HEK293 (cell line): ENCODE measurements around the gene CMTM5.

Experiments used
- CTCF ChIA-PET: fragments of 350-600 bp; formaldehyde crosslinking; extraction: SDS; loops from one replicate; lab custom pipeline; 2021; ENCODE audit warnings: antibody characterized with exemption; lab: Yijun Ruan, JAX
- POLR2A ChIA-PET: fragments of 300-600 bp; formaldehyde crosslinking; extraction: SDS; loops from one replicate; lab custom pipeline; 2020; ENCODE audit warnings: antibody characterized with exemption, inconsistent platforms; lab: Yijun Ruan, JAX
- H3K27ac ChIP-seq: fragments of 200-500 bp; sonication (Bioruptor generic); 2 replicates; pipeline ENCODE4 v1.5.1; 2014; ENCODE audit warnings: low read depth, low read length, control low read depth, inconsistent platforms; ENCODE audit errors: extremely low read depth
- H3K36me3 ChIP-seq, 2 experiments: fragments of 200-500 bp in 1 of 2; sonication (Bioruptor generic) in 1 of 2; 1 replicate in 1 of 2; 2 replicates in 1 of 2; pipeline ENCODE4 v1.5.1; 2014 to 2017; ENCODE audit warnings: inconsistent platforms in 2 of 2, low read length in 2 of 2; ENCODE audit not compliant: control insufficient read depth in 2 of 2, insufficient read depth in 1 of 2
- H3K4me1 ChIP-seq: fragments of 200-500 bp; sonication (Bioruptor generic); 2 replicates; pipeline ENCODE4 v1.5.1; 2014; ENCODE audit warnings: mild to moderate bottlenecking, low read length, inconsistent platforms; ENCODE audit not compliant: control insufficient read depth, insufficient read depth
- H3K4me3 ChIP-seq: 2 replicates; pipeline ENCODE4 v1.5.1; 2011; ENCODE audit warnings: low read depth, mild to moderate bottlenecking, control low read depth, low read length, moderate library complexity
- H3K9me3 ChIP-seq: fragments of 200-500 bp; sonication (Bioruptor generic); 2 replicates; pipeline ENCODE4 v1.5.1; 2014; ENCODE audit warnings: low read depth, low read length, inconsistent platforms; ENCODE audit not compliant: control insufficient read depth, insufficient read depth
- BCL6B ChIP-seq: fragments of 450-650 bp; formaldehyde crosslinking; IDR thresholded peaks from 2 replicates; pipeline ENCODE4 v1.5.1; 2017; ENCODE audit warnings: missing biosample characterization, missing genetic modification characterization
- EGR2 ChIP-seq: fragments of 450-650 bp; formaldehyde crosslinking; IDR thresholded peaks from 2 replicates; pipeline ENCODE4 v1.5.1; 2016; ENCODE audit warnings: low read depth, missing biosample characterization, missing genetic modification characterization
- GLIS2 ChIP-seq: fragments of 450-650 bp; formaldehyde crosslinking; IDR thresholded peaks from 2 replicates; pipeline ENCODE4 v1.5.1; 2016; ENCODE audit warnings: missing biosample characterization, missing genetic modification characterization
- PBX3 ChIP-seq: sonication (generic); formaldehyde crosslinking; IDR thresholded peaks from 2 replicates; pipeline ENCODE4 v1.8.1; 2022; ENCODE audit warnings: mild to moderate bottlenecking, moderate library complexity, missing genetic modification reagents
- PRDM10 ChIP-seq: fragments of 450-650 bp; formaldehyde crosslinking; IDR thresholded peaks from 2 replicates; pipeline ENCODE4 v1.5.1; 2016; ENCODE audit warnings: missing biosample characterization, missing genetic modification characterization
- PRDM2 ChIP-seq: fragments of 450-650 bp; formaldehyde crosslinking; IDR thresholded peaks from 2 replicates; pipeline ENCODE4 v1.5.1; 2016; ENCODE audit warnings: missing biosample characterization, missing genetic modification characterization, borderline replicate concordance
- SP3 ChIP-seq: fragments of 450-650 bp; formaldehyde crosslinking; IDR thresholded peaks from 2 replicates; pipeline ENCODE4 v1.5.1; 2016; ENCODE audit warnings: missing biosample characterization, missing genetic modification characterization
- ZBTB20 ChIP-seq: fragments of 450-650 bp; formaldehyde crosslinking; IDR thresholded peaks from 2 replicates; pipeline ENCODE4 v1.5.1; 2016; ENCODE audit warnings: missing biosample characterization, missing genetic modification characterization
- ZBTB48 ChIP-seq: fragments of 450-650 bp; formaldehyde crosslinking; IDR thresholded peaks from 2 replicates; pipeline ENCODE4 v1.5.1; 2016; ENCODE audit warnings: missing biosample characterization, missing genetic modification characterization
- ZBTB7A ChIP-seq: fragments of 450-650 bp; formaldehyde crosslinking; IDR thresholded peaks from 2 replicates; pipeline ENCODE4 v1.5.1; 2016; ENCODE audit warnings: low read depth, missing biosample characterization, missing genetic modification characterization
- ZEB2 ChIP-seq: fragments of 450-650 bp; formaldehyde crosslinking; IDR thresholded peaks from 2 replicates; pipeline ENCODE4 v1.5.1; 2016; ENCODE audit warnings: missing biosample characterization, missing genetic modification characterization
- ZNF24 ChIP-seq: fragments of 450-650 bp; formaldehyde crosslinking; IDR thresholded peaks from 2 replicates; pipeline ENCODE4 v1.5.1; 2016; ENCODE audit warnings: missing biosample characterization, missing genetic modification characterization
- ZNF398 ChIP-seq: fragments of 450-650 bp; formaldehyde crosslinking; IDR thresholded peaks from 2 replicates; pipeline ENCODE4 v1.5.1; 2017; ENCODE audit warnings: missing biosample characterization, missing genetic modification characterization
- ZNF404 ChIP-seq: fragments of 450-650 bp; formaldehyde crosslinking; IDR thresholded peaks from 2 replicates; pipeline ENCODE4 v1.5.1; 2017; ENCODE audit warnings: missing biosample characterization, missing genetic modification characterization
- ZNF629 ChIP-seq: fragments of 450-650 bp; formaldehyde crosslinking; IDR thresholded peaks from 2 replicates; pipeline ENCODE4 v1.5.1; 2017; ENCODE audit warnings: missing biosample characterization, missing genetic modification characterization
- ZNF692 ChIP-seq: fragments of 450-650 bp; formaldehyde crosslinking; IDR thresholded peaks from 2 replicates; pipeline ENCODE4 v1.5.1; 2016; ENCODE audit warnings: missing biosample characterization, missing genetic modification characterization
- TF ChIP-seq, protein P1 (sequence below): fragments of 450-650 bp; formaldehyde crosslinking; IDR thresholded peaks from 2 replicates; pipeline ENCODE4 v1.5.1; 2016; ENCODE audit warnings: missing biosample characterization, missing genetic modification characterization

The CMTM5 gene

DNA sequence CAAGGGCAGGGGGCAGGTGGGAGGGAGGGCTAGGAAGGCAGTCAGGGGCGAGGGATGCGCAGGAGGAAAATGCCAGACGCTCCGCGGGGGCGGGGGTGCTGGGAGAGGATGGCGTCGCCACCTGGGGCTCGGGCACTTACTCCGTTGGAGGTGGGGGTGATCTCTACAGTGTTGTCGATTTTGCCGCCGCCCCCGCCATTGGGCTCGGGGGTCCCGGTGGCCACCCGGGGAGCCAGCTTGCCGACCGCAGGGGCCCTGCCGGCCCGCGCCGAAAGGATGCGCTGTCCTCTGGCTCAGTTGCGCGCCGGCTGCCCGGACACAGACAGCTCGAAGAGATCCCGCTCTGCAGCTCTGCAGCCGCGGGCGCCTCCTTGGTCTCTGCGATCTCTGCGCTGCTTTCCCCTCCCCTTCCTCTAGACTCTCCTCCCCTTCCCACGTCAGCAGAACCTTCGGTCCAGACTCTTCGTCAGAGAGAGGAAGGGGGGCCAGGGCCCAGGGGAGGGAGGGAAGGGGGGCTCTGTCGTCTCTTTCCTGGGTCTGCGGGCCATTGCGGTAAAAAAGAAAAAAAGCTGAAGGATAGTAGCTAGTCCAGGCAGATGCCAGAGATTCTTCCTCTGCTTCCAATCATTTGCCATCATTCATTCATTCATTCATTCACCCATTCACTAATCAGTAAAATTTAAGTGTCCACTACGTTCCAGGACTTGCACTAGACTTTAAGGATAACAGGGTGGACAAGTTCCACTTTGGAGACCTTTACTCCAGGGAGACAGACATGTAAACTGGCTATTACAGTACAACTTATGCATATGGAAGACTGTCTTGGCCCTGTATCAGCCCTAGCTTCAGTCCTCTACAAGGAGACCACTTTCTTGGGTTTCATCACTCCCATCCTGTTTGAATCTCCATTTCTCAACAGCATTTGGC, 24.1 kb upstream of the CMTM5 start, which contains the start of gene SLC22A17:
Gene SLC22A17, minus strand, starts transcription at position 382 of the 927 bp plus-strand sequence.
- H3K27ac ChIP-seq: no peak within 1 kb of the TSS
- H3K4me1 ChIP-seq: no peaks in the 10 kb centered on the region
- ChIA-PET CTCF (interaction anchor here (0.5 to 2.0 kb wide), 6 partner anchors 8 to 30 kb away, joined by 3 to 8 read pairs (median 4); no protein-coding TSS in a partner anchor), POLR2A (interaction anchor here (0.7 to 1.9 kb wide), 2 partner anchors 32 to 66 kb away, joined by 4 to 7 read pairs; partner anchors contain the start of gene PABPN1)
- H3K9me3 ChIP-seq: no peaks in the 10 kb centered on the region
- no peaks in the 10 kb centered on the region for H3K36me3 ChIP-seq
- peak within 1 kb of the TSS; percentile 56 for H3K4me3 ChIP-seq
- TF ChIP-seq ZBTB20 (tag by site-specific recombination) (peak; percentile 89), ZEB2 (peak; percentile 72), ZNF398 (tag by site-specific recombination) (peak; percentile 40; the same call in 1 of the 2 replicates), SP3 (tag by site-specific recombination) (peak; percentile 14; the same call in 1 of the 2 replicates), BCL6B (tag by site-specific recombination) (no peak), PRDM2 (tag by site-specific recombination) (0 out of 2 replicates have a peak, but pooled peaks have one; percentile 16), ZNF692 (tag by site-specific recombination) (peak; percentile 54; the same call in 1 of the 2 replicates), PRDM10 (peak; percentile 94), ZNF404 (no peak), GLIS2 (tag by site-specific recombination) (peak; percentile 78), ZBTB48 (tag by site-specific recombination) (peak; percentile 28; the same call in 1 of the 2 replicates), PBX3 (CRISPR knock-in tag) (peak; percentile 71; the same call in 1 of the 2 replicates), ZNF629 (tag by site-specific recombination) (peak; percentile 85), ZNF24 (tag by site-specific recombination) (peak; percentile 99), ZBTB7A (tag by site-specific recombination) (0 out of 2 replicates have a peak, but pooled peaks have one; percentile 43), EGR2 (tag by site-specific recombination) (peak; percentile 75)
- TF ChIP-seq, protein P1, sequence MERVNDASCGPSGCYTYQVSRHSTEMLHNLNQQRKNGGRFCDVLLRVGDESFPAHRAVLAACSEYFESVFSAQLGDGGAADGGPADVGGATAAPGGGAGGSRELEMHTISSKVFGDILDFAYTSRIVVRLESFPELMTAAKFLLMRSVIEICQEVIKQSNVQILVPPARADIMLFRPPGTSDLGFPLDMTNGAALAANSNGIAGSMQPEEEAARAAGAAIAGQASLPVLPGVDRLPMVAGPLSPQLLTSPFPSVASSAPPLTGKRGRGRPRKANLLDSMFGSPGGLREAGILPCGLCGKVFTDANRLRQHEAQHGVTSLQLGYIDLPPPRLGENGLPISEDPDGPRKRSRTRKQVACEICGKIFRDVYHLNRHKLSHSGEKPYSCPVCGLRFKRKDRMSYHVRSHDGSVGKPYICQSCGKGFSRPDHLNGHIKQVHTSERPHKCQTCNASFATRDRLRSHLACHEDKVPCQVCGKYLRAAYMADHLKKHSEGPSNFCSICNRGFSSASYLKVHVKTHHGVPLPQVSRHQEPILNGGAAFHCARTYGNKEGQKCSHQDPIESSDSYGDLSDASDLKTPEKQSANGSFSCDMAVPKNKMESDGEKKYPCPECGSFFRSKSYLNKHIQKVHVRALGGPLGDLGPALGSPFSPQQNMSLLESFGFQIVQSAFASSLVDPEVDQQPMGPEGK (tag by site-specific recombination): peak; percentile 84
